Activated CD4-positive, alpha-beta T cell treated with anti-CD3 and anti-CD28 coated beads, Interleukin-2, Interleukin-6, amounts not matched to agents 100 ng/mL and 50 ng/mL, durations not matched to agents 16 hours and 8 hours (primary cell): ENCODE results near the gene SATB2.
A peak's percentile ranks its signal among the peaks of the same experiment; 100 is the strongest.

Experiments
- DNase-seq: peaks from one replicate; pipeline ENCODE4 v3.0.0-alpha.2; 2020

Gene SATB2

GRCh38 chr2:199228887-199229819 lies 228.6 kb downstream of the SATB2 start:
- DNase-seq, result peak; percentile 83

- DNase-seq, result no peak
These were observed 233.9 kb downstream of the SATB2 start for GRCh38 chr2:199223791-199224190.

- DNase-seq, result no peak
These were observed 236.8 kb downstream of the SATB2 start for GRCh38 chr2:199220920-199221319.

- no peak for DNase-seq
These were observed 238.2 kb downstream of the SATB2 start for GRCh38 chr2:199219551-199219950.
